NB4 (cell line): ENCODE data around the gene MORN1.

ENCODE experiments used
- DNase-seq: peaks from one replicate; pipeline ENCODE4 v3.0.0; 2010; ENCODE audit warnings: low read depth
- H3K4me3 ChIP-seq: one replicate; pipeline ENCODE4 v1.5.1; 2011; ENCODE audit warnings: mild to moderate bottlenecking, low read depth, low read length, moderate library complexity
- MYC ChIP-seq: IDR thresholded peaks from 2 replicates; pipeline ENCODE4 v1.6.1; 2011; ENCODE audit warnings: low read depth, low read length
- POLR2A ChIP-seq: IDR thresholded peaks from 2 replicates; pipeline ENCODE4 v1.6.1; 2011; ENCODE audit warnings: mild to moderate bottlenecking; ENCODE audit not compliant: insufficient read length; ENCODE audit errors: extremely low read depth
- TF ChIP-seq, protein P1 (sequence below): IDR thresholded peaks from 2 replicates; pipeline ENCODE4 v1.6.1; 2011; ENCODE audit warnings: low read depth, low read length
- TF ChIP-seq, protein P2 (sequence below): IDR thresholded peaks from one replicate; pipeline ENCODE4 v1.5.1; 2012; ENCODE audit warnings: low read depth, low read length

Gene MORN1

DNA sequence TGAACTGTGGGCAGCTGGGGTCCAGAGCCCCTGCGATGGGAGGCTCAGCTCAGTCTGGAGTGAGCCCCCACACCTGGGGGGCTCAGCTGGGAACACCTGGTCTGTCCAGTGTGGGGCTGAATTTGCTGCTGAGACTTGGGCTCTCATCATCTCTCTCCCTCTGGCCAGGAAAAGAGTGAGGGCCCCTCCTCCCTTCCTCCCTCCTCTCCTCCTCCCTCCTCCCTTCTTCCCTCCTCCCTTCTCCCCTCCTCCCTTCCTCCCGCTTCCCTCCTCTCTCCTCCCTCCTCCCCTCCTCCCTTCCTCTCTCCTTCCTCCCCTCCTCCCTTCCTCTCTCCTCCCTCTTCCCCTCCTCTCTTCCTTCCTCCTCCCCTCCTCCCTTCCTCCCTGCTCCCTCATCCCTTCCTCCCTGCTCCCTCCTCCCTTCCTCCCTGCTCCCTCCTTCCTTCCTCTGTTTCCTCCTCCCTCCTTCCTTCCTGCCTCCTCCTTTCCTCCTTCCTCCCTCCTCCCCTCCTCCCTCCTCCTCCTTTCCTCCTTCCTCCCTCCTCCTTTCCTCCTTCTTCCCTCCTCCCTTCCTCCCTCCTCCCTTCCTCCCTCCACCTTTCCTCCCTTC is 44.5 kb upstream of the MORN1 start:
- no peak for DNase-seq
- TF ChIP-seq, protein P1, sequence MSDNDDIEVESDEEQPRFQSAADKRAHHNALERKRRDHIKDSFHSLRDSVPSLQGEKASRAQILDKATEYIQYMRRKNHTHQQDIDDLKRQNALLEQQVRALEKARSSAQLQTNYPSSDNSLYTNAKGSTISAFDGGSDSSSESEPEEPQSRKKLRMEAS = no peak
- TF ChIP-seq POLR2A = no peak
- no peak for TF ChIP-seq MYC
- TF ChIP-seq, protein P2, sequence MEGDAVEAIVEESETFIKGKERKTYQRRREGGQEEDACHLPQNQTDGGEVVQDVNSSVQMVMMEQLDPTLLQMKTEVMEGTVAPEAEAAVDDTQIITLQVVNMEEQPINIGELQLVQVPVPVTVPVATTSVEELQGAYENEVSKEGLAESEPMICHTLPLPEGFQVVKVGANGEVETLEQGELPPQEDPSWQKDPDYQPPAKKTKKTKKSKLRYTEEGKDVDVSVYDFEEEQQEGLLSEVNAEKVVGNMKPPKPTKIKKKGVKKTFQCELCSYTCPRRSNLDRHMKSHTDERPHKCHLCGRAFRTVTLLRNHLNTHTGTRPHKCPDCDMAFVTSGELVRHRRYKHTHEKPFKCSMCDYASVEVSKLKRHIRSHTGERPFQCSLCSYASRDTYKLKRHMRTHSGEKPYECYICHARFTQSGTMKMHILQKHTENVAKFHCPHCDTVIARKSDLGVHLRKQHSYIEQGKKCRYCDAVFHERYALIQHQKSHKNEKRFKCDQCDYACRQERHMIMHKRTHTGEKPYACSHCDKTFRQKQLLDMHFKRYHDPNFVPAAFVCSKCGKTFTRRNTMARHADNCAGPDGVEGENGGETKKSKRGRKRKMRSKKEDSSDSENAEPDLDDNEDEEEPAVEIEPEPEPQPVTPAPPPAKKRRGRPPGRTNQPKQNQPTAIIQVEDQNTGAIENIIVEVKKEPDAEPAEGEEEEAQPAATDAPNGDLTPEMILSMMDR = no peak
- H3K4me3 ChIP-seq = no peak overlapping the region

DNA sequence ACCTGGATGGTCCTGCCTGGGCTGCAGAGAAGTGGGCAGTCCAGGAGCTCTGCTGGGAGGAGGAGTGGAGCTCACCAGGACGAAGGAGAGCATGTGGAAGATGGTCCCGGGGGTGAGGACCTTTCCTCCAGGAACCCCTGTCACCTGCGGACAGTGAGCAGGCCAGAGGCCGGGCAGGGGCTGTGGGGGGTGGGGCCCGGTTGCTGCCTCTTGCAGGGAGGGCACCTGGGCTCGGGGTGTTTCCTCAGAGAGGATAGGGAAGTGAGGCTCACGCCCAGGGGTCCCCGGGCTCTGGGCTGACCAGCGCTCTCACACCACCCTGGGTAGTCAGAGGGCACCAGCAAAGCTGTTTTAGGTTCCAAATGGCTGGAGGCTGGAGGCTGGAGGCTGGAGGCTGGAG is 43.7 kb upstream of the MORN1 start:
- H3K4me3 ChIP-seq = no peak overlapping the region
- DNase-seq = no peak
- TF ChIP-seq MYC = no peak
- TF ChIP-seq, protein P2 = no peak
- no peak for TF ChIP-seq POLR2A
- TF ChIP-seq, protein P1 = no peak

DNA sequence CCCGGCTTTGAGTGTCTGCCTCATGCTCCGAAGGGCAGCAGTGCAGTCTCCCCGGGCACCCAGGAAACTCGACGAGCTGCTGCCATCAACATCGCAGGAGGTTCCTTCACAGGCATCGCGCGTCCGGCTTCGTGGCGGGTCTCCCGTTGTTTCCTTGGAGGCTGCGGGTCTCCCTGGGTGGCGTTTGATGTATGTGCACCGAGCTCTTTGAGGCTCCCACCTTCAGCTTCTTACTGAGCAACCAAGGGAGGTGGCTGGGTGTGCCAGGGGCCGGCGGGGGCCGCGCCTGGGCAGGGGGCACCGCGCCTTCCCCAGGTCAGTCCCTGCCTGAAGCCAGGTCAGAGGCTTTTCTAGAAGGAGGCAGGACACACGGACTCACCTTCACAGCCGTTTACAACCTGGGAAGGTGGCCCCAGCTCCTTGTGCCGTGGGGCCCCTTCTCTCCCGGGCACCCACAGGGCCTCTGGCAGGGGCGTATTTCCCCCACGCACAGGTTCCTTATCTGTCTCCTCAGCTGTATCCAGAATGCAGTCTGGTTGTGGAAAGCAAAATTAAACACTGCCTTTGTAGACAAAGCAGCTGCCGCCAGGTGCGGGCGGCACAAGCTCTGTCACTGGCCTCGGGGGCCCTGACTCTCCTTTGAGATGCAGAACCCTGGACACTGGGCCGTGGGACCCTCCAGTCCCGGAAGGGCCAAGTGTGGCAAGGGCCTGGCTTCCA is 42.7 kb upstream of the MORN1 start:
- H3K4me3 ChIP-seq = no peak overlapping the region
- TF ChIP-seq, protein P2 = no peak
- no peak for TF ChIP-seq POLR2A
- TF ChIP-seq, protein P1 = no peak
- TF ChIP-seq MYC = no peak
- DNase-seq = no peak

DNA sequence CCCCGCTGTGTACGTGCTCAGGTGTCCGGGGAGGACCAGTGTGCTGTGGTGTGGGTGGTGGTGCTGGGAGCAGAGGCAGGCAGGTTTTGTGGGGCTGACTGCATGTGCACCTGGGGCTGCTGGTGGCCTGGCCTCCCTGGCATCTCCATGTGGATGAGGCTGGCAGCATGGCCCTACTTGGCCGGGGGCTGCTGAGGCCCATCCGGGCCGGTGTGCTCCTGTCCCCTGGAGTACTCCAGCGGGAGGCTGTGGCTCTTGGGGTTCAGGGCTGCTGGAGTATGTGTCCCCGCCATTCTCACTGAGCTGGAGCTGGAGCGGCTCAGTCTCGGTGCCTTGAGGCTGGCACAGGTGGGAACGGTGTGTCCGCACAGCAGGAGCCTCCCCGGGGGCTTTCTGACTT is 41.8 kb upstream of the MORN1 start:
- DNase-seq = no peak
- TF ChIP-seq MYC (no peak), POLR2A (no peak)
- TF ChIP-seq, protein P1 = no peak
- TF ChIP-seq, protein P2 = no peak
- H3K4me3 ChIP-seq = no peak overlapping the region

DNA sequence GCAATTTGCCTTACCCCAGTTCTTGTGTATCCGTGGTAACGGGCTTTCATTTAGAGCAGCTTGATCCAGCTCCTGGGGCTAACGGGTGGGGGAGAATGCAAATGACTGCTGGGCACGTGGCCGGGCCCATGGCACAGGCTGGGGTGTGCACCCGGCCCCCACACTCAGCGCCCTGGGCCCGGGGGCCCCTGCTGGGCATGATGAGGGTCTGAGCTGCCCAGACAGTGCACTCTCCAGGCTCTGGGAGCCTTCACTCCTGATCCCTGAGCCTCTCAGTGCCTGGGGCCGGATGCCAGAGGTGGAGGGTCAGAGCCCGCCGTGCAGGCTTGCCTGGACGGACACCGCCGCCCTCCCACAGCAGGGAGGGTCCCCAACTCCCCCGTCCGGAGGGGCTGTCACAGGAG is 41.1 kb upstream of the MORN1 start:
- no peak overlapping the region for H3K4me3 ChIP-seq
- no peak for DNase-seq
- TF ChIP-seq POLR2A (no peak), MYC (no peak)
- TF ChIP-seq, protein P1 = no peak
- TF ChIP-seq, protein P2 = no peak
